Measurements from ENCODE around the gene SNED1. TPM values are rescaled to one million over a fixed set of nuclear protein-coding genes. Genes with fewer than 3 reads are reported as not detected.
A peak's percentile ranks its signal among the peaks of the same experiment; 100 is the strongest.

The SNED1 gene
- total RNA-seq, 2 donors from 2014 or later, result 39.7 to 62.7 TPM

GRCh38 chr2:240959214-240959940, 39.0 kb upstream of the SNED1 start:
- DNase-seq (ENCODE audit: low spot score), result peak; percentile 76
- intact Hi-C loops (cut with DNase I), result no loop called here

GRCh38 chr2:240959941-240960308, 38.5 kb upstream of the SNED1 start:
- intact Hi-C loops (cut with DNase I), result no loop called here
- peak; percentile 75 for DNase-seq (ENCODE audit: low spot score)

- peak; percentile 82 for DNase-seq (ENCODE audit: low spot score)
- intact Hi-C loops (cut with DNase I), result no loop called here
Measured at GRCh38 chr2:240960309-240960970, 38.0 kb upstream of the SNED1 start.

- DNase-seq (ENCODE audit: low spot score), result peak; percentile 68
- intact Hi-C loops (cut with DNase I), result no loop called here
Measured at GRCh38 chr2:240960971-240961876, 37.2 kb upstream of the SNED1 start.

- intact Hi-C loops (cut with DNase I), result no loop called here
- peak; percentile 50 for DNase-seq (ENCODE audit: low spot score)
Measured at GRCh38 chr2:240961910-240962299, 36.5 kb upstream of the SNED1 start.

- intact Hi-C loops (cut with DNase I), result no loop called here
- peak; percentile 87 for DNase-seq (ENCODE audit: low spot score)
Measured at GRCh38 chr2:240962300-240963064, 35.9 kb upstream of the SNED1 start.

- intact Hi-C loops (cut with DNase I), result no loop called here
- DNase-seq (ENCODE audit: low spot score), result peak; percentile 77
Measured at GRCh38 chr2:240963065-240963867, 35.2 kb upstream of the SNED1 start.

GRCh38 chr2:240963868-240964703, 34.3 kb upstream of the SNED1 start:
- intact Hi-C loops (cut with DNase I), result loop anchor here in 1 of 2 donors (1.0 kb wide), 1 partner anchor 39 kb away; no protein-coding TSS in a partner anchor
- DNase-seq (ENCODE audit: low spot score), result peak; percentile 78

- intact Hi-C loops (cut with DNase I), result loop anchor here in 1 of 2 donors (1.0 kb wide), 1 partner anchor 39 kb away; no protein-coding TSS in a partner anchor
- peak; percentile 62 for DNase-seq (ENCODE audit: low spot score)
Measured at GRCh38 chr2:240964704-240965295, 33.6 kb upstream of the SNED1 start.

GRCh38 chr2:240965296-240965904, 33.0 kb upstream of the SNED1 start:
- DNase-seq (ENCODE audit: low spot score), result peak; percentile 73
- intact Hi-C loops (cut with DNase I), result no loop called here

- peak; percentile 80 for DNase-seq (ENCODE audit: low spot score)
- intact Hi-C loops (cut with DNase I), result no loop called here
Measured at GRCh38 chr2:240965905-240966456, 32.4 kb upstream of the SNED1 start.

GRCh38 chr2:240966457-240966905, 31.9 kb upstream of the SNED1 start:
- no peak for DNase-seq (ENCODE audit: low spot score)
- intact Hi-C loops (cut with DNase I), result no loop called here

GRCh38 chr2:240966906-240967680, 31.3 kb upstream of the SNED1 start:
- DNase-seq (ENCODE audit: low spot score), result peak; percentile 80
- intact Hi-C loops (cut with DNase I), result no loop called here

- intact Hi-C loops (cut with DNase I), result no loop called here
- peak; percentile 75 for DNase-seq (ENCODE audit: low spot score)
Measured at GRCh38 chr2:240967681-240968621, 30.5 kb upstream of the SNED1 start.
